ENCODE data around the gene CCDC8.

CCDC8 gene

DNA sequence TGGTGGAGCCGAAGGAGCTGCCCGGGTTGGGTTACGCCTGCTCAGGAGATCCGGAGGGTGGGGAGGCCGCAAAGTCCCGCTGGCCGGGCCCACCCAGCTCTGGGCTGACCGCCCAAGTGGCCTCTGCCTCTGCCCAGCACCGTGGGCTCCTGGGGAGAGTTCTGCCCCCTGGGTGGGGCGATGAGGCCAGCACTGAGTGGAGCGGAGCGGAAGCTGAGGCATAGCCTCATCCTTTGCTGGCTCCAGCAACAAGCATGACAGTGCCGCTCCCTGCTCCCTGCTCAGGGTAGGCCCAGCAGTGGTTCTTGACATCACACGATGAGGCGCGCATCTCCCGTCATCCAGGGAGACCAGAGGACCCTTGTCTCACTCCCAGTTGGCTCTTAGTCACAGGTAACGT, 22.5 kb downstream of the CCDC8 start:
- H3K27ac ChIP-seq = peak overlapping the region; percentile 58
- DNase-seq (ENCODE audit: low spot score) = no peak
- CTCF ChIA-PET = interaction anchor here (0.5 kb wide), 1 partner anchor 58 kb away, joined by 3 read pairs; no protein-coding TSS in a partner anchor
- POLR2A ChIA-PET (ENCODE audit: low non-redundant PET) = no interaction called here
- TF ChIP-seq, protein P1, sequence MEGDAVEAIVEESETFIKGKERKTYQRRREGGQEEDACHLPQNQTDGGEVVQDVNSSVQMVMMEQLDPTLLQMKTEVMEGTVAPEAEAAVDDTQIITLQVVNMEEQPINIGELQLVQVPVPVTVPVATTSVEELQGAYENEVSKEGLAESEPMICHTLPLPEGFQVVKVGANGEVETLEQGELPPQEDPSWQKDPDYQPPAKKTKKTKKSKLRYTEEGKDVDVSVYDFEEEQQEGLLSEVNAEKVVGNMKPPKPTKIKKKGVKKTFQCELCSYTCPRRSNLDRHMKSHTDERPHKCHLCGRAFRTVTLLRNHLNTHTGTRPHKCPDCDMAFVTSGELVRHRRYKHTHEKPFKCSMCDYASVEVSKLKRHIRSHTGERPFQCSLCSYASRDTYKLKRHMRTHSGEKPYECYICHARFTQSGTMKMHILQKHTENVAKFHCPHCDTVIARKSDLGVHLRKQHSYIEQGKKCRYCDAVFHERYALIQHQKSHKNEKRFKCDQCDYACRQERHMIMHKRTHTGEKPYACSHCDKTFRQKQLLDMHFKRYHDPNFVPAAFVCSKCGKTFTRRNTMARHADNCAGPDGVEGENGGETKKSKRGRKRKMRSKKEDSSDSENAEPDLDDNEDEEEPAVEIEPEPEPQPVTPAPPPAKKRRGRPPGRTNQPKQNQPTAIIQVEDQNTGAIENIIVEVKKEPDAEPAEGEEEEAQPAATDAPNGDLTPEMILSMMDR (conservative IDR thresholded peaks at IDR 0.05; ENCODE audit: low read depth) = no peak

DNA sequence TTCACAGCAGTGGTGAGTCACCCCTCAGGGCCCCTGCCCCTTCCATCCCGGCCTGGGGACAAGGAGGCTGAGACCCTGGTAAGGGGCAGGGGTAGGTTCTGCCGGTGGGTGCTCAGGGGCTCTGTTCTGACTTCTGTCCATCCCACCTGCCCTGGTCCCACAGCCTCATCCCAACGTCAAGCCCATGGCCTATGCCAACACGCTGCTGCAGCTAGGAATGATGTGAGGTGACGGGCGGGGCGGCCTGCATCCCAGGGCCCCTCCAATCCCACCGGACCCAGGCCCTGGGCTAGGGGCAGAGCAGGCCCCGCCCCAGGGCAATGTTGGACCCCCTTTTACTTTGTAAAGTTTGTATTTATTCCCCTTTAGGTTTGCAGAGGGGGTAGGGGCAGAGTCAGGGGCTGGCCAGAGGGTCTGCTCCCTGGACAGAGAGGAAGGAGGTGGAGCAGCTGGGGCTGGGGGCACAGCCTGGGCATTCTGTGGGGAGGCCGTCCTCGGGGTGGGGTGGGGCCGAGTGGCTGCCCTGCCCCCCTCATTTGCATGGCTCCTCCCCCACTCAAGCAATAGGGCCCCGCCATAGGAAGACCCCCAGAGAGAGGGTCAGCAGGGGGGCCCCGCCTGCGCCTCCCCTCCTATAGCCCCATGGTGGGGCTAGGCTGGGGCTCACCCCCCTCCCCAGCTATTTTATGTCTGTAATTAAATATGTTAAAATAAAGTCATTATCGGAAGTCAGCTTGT, 23.1 kb downstream of the CCDC8 start:
- TF ChIP-seq, protein P1 (conservative IDR thresholded peaks at IDR 0.05; ENCODE audit: low read depth) = no peak
- ChIA-PET POLR2A (ENCODE audit: low non-redundant PET) (no interaction called here), CTCF (no interaction called here)
- no peak for DNase-seq (ENCODE audit: low spot score)
- H3K27ac ChIP-seq = peak overlapping the region; percentile 58

DNA sequence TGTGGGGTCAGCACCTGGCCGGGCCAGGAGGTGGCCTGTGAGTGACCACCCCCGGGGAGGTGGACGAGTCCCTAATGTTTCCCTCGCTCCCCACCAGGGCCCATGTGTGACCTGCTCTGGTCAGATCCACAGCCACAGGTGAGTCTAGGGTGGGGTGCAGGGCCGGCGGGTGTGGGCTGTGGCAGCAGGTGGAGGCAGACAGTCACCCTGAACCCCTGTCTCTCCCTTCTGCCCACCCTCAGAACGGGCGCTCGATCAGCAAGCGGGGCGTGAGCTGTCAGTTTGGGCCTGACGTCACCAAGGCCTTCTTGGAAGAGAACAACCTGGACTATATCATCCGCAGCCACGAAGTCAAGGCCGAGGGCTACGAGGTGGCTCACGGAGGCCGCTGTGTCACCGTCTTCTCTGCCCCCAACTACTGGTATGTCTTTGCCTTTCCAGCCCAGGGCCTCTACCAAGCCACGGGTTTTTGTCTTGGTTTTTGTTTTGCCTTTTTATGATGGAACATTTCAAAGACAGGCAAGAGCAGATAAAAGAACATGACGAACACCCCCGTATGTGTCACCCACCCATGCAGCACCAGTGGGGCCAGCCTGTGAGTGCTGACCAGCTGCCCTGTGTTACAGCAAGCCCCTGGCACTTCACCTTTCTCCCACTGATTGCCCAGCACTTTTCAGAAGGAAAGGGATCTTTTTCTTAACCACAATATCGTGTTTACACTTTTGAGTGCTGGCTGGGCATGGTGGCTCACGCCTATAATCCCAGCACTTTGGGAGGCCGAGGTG, 24.9 kb downstream of the CCDC8 start:
- H3K27ac ChIP-seq = peak overlapping the region; percentile 0; the same call in 1 of the 2 replicates
- DNase-seq (ENCODE audit: low spot score) = no peak
- ChIA-PET POLR2A (ENCODE audit: low non-redundant PET) (no interaction called here), CTCF (interaction anchor here (0.6 kb wide), 1 partner anchor 42 kb away, joined by 4 read pairs; no protein-coding TSS in a partner anchor)
- TF ChIP-seq, protein P1 (conservative IDR thresholded peaks at IDR 0.05; ENCODE audit: low read depth) = no peak

DNA sequence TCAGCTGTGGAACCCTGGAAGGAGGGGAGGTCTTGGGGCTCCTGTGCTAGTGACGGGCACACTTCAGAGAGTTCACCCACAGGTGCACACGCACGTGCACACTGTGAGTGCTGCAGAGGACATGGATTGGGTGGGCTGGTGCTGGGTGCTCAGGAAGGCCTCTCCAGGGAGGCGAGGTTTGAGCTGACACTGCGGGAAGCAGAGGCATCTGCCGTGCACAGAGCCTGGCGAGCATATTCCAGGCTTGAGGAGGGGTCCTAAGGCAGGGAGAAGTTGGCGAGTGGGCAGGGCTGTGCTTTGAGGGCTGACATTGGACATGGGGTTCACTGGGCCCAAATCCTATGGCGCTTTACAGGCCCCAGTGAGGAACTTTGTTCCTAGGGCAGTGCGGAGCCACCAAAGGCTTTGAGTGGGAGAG, 25.6 kb downstream of the CCDC8 start:
- H3K27ac ChIP-seq = no peak overlapping the region; the same call in 1 of the 2 replicates
- POLR2A ChIA-PET (ENCODE audit: low non-redundant PET) = no interaction called here
- no peak for DNase-seq (ENCODE audit: low spot score)
- CTCF ChIA-PET = interaction anchor here (0.6 kb wide), 1 partner anchor 41 kb away, joined by 4 read pairs; no protein-coding TSS in a partner anchor
- TF ChIP-seq, protein P1 (conservative IDR thresholded peaks at IDR 0.05; ENCODE audit: low read depth) = no peak

DNA sequence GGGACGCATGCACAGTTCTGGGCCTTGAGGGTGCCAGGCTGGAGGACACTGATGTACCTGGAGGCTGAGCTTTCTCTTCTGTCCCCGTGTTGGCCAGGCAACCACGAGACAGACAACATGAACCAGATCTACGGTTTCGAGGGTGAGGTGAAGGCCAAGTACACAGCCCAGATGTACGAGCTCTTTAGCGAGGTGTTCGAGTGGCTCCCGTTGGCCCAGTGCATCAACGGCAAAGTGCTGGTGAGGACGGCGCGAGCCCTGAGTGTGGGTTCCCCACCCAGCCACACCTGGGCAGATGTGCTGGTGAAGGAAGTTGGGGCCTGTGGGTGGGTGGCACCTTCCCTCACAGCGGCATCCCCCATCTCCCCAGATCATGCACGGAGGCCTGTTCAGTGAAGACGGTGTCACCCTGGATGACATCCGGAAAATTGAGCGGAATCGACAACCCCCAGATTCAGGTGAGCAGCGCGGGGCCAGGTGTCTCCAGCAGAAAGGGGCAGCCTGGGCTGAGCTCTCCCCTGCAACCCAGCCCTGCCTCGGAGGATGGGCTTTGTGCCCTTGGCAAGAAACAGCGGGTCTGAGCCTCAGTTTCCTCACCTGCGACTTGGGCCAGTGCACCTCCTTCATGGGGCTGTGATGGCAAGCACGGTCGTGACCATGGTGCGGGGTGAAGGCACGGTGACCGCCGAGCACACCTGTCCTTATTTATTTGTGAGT, 26.2 kb downstream of the CCDC8 start:
- TF ChIP-seq, protein P1 (conservative IDR thresholded peaks at IDR 0.05; ENCODE audit: low read depth) = no peak
- DNase-seq (ENCODE audit: low spot score) = no peak
- ChIA-PET POLR2A (ENCODE audit: low non-redundant PET) (no interaction called here), CTCF (no interaction called here)
- 0 out of 2 replicates have a peak overlapping the region, but pooled peaks have one; percentile 15 for H3K27ac ChIP-seq

DNA sequence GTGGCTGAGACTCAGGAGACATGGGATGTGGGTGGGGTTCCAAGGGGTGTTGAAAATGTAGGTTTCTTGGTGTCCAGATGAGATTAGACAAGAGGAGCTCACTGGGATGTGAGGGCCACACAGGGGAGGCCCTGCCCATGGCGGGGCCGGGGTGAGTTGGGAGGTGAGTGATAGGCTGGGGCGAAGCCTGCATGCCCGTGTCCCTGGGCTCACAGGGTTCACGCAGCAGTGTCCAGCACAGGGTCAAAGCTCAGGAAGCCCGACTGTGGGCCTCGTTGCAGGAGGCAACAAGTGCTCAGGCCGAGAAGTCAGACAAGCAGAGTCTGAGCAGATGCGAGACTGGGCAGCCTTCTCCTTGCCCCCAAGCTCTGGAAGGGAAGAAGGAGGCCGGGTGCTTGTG, 27.2 kb downstream of the CCDC8 start:
- TF ChIP-seq, protein P1 (conservative IDR thresholded peaks at IDR 0.05; ENCODE audit: low read depth) = no peak
- peak overlapping the region; percentile 15; the same call in 1 of the 2 replicates for H3K27ac ChIP-seq
- POLR2A ChIA-PET (ENCODE audit: low non-redundant PET) = no interaction called here
- CTCF ChIA-PET = no interaction called here
- no peak for DNase-seq (ENCODE audit: low spot score)
